T1000 (cell line): ENCODE data around the gene ARHGEF16.

Experiments used
- DNase-seq: peaks from one replicate; lab custom pipeline; 2025; ENCODE audit warnings: mixed read lengths; lab: John Stamatoyannopoulos, UW

ARHGEF16 gene

DNA sequence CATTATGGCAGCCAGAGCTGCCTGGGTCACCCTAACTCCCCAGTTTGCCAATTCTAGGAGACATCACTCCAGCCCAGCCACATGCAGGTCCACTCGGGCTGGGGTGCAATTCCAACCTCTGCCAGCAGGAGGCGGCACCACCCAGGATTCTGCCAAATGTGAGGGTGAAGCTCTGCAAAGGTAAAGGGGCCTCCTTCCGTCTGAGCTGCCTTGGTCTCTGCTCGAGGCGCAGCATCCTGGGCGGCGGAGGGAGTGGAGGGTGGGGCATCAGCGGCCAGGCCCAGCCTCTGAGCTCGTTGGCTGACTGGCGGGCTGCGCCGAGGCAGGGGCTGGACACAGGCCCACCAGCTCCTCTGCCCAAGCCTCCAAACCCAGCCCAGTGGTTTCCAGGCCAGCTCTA, 63.8 kb downstream of the ARHGEF16 start:
- DNase-seq, result no peak

DNA sequence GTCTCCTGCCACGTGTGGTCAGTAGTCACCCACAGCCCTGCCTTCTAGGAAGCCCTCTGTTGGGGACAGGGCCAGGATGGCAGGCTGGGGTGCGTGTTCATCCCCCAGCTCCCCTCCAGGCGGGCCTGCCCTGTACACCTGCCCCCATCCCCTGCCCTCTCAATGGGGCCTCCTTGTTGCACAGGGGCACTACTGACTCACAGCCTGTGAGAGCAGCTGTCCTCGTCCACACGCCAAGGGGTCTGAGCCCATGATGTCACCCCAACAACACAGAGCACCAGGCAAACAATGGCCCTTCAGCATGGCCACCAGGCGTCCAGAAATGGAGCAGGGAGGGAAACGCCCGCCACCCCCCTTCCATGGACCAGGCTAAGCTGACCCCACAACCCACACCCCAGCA, 64.3 kb downstream of the ARHGEF16 start:
- DNase-seq, result no peak

GRCh38 chr1:3519301-3519885, 64.9 kb downstream of the ARHGEF16 start:
- no peak for DNase-seq

GRCh38 chr1:3520419-3521378, 66.2 kb downstream of the ARHGEF16 start:
- DNase-seq, result no peak

DNA sequence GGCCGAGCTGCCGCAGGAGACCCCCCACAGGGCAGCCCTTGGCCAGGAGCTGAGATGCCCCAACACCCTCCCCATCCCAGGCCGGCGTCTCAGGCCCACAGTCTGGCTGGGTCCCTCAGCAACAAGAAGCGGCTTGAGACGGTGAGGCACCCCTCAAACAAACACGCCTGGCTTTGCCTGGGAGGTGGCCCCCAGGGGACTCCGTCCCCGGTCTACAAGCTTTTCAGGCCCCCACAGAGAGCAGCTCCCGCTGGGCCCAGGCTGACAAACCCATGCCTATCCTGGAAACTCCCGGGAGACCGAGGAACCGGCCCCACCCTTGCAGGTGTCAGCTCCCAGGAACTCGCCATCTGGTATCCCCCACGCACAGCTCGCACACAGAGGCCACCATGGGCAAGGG, 67.0 kb downstream of the ARHGEF16 start:
- no peak for DNase-seq

DNA sequence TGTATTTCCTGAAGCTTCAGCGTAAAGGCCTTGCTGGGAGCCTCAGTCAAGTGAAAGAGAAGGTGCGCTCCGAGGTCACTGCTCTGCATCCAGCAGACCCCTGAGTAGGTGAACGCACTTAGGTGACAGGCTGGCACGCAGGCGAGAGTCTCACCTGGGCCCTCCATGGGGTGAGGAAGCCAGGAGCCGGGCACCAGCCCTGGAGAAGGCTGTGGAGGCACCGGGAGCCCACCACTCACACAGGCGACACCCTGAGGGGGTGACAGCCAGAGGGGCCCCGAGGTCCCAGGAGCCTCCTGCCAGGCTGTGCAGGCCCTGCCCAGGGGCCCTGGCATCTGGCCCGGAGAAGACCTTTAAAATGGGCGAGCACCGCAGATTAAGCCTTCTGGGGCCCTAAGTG, 67.6 kb downstream of the ARHGEF16 start:
- no peak for DNase-seq

DNA sequence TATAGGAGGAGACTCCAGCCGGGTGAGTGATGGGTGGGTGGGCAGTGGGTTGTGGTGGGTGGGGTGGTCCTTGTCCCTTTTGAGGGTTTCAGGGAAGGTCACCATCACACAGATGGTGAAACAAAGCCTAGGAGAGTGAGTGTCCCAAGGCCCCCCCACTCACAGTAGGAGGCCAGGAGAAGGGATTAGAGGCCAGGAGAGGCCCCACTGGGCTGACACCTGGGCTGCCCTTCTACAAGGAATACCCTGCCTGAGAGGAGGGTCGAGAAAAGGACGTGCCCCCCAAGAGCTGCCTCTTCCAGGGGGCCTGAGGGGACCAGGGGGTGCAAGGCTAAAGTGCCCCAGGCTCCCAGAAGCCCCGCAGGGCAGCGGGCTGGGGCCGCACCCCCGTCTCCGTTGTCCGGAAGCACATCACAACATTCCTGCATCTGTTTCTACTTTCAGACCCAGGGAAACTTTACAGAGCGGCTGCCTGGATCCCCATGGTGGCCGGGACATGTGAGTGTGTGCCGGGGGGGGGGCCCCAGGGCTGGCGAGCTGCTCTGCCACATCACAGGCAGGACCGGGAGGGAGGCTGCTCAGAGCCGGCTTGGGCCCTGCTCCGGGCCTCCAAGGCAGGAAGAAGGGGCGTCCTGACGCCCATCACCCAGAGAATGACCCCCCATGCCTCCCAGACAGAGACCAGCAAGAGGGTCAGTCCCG, 68.2 kb downstream of the ARHGEF16 start:
- no peak for DNase-seq

GRCh38 chr1:3523980-3524379, 69.5 kb downstream of the ARHGEF16 start:
- no peak for DNase-seq

DNA sequence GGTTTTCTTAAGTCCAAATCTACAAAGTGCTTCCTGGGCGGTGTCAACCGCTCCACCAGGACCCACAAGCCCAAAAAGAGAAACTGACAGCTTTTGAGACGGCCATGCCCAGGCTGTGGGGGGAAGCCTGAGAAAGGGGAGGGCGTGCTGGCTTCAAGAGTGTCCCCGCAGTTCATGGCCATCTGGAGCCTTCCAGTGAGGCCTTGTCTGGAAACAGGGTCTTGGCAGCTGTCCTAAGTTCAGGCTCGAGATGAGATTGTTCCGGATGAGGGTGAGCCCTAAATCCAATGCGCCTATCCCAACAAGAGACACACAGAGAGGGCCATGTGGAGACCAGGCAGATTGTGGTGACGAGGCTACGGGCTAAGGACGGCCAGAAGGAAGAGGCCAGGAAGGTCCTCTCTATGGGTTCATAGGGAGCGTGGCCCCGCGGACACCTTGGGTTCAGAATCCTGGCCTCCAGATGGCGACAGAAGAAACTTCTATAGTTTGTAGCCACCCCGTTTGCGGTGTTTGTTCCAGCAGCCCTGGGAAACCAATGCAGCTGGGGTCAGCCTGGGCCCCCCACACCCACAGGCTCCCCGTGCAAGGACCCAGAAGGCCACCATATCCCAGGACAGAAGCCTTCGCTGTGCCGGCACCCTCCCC, 70.2 kb downstream of the ARHGEF16 start:
- DNase-seq, result no peak

DNA sequence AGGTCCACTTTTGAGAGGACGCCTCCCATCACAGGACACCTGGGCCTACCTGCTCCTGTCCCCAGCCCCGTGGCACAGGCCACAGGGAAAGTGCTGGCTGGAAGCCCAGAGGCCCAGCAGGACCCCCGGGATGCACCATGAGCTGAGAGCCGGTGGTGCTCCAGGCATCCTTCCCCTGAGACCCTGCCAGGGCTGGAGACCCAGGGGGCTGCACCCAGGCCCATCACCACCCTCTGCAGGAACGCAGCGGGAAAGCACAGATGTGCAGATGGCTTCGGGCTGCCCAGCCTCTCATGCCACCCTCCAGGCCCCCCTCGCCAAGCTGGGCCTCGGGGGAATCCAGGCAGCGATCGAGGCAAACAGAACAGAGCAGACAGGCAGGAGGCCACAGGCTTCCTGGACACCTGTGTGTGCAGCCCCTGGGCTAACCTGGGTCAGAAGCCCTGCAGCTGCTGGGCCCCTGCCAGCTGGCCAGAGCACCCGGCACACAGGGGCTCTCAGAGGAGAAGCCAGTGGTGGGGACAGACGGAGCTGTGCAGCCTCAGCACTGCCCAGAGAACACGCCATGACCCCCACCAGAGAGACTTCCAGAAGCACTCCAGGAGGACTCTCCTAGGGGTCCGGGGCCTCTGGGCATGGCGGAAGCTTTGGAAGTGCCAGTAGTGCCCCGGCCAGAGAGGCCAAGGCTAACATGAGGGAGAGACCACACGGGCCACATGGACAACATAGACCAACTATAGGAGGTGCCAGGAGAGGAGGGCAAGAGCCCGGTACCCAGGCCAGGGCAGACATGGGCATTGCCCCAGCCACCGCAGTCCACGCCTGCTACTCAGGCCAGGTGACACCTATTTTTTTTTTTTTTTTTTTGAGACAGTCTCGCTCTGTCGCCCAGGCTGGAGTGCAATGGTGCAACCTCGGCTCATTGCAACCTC, 71.4 kb downstream of the ARHGEF16 start:
- no peak for DNase-seq

DNA sequence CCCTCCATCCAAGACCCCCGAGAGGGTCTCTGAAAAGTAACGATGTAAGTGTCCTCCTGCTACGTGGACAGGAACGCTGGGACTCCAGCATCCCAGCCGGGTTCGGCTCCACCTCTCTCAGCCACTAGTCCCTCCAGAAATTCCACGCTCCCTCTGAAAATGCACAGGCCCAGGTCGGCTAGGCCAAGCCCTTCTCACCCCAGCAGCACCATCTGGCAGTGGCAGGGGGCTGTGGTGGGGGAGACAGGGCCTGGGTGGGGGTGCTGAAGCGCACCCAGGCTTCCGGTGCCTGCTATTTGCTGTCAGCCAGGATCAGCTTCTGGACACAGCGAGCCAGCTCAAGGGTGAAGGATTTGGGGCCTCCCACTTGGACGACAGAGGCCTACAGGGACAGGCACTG, 73.3 kb downstream of the ARHGEF16 start:
- DNase-seq, result no peak

- DNase-seq, result no peak
These were observed 74.7 kb downstream of the ARHGEF16 start for GRCh38 chr1:3529099-3529729.

- DNase-seq, result no peak
These were observed 75.8 kb downstream of the ARHGEF16 start for GRCh38 chr1:3530086-3530925.
